Measurements from ENCODE around the gene FZR1. TPM values are rescaled to one million over a fixed set of nuclear protein-coding genes. Genes with fewer than 3 reads are reported as not detected.

Gene FZR1
- total and polyA plus RNA-seq, 2 of the 13 experiments (the other 11 are each of a cell fraction or from before 2014, with no cell fraction given): 29.0 to 30.8 TPM

DNA sequence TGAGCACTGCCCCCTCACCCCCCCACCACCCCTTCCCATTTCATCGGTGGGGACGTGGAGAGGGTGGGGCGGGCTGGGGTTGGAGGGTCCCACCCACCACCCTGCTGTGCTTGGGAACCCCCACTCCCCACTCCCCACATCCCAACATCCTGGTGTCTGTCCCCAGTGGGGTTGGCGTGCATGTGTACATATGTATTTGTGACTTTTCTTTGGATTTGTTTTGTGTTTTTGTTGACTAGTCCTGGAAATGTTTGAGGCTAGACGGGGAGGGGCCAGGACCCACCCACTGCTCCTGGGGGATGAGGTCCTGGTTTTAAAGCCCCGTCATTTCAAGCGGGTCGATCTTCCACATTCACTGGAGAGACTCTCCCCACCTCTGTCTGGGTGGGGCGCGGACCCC lies 29.9 kb downstream of the FZR1 start:
- H3K9ac ChIP-seq (ENCODE audit: insufficient read depth, low read depth, low read length): no peak overlapping the region
- no peak overlapping the region for H3K4me2 ChIP-seq (ENCODE audit: low read depth, low read length)
- in situ Hi-C loops (cut with HindIII; ENCODE audit: extremely low pct_ligation_motif_present, low pct_unique_long_range_greater_than_20kb): no loop called here
- ATAC-seq: no peak
- intact Hi-C loops (cut with micrococcal nuclease; ENCODE audit: unreplicated experiment): no loop called here
- no TSS peak for BruUV-seq (replicated peaks)
- no peaks in the 10 kb centered on the region for H3K27me3 ChIP-seq (ENCODE audit: control insufficient read depth in 1 of 2, insufficient read depth in 2 of 2, low read length in 2 of 2)
- peaks cover 8 to 20% of the 10 kb centered on the region in 2 experiments; a peak in 4 of 5 replicates for H3K36me3 ChIP-seq (replicated peaks in 1 of 2; ENCODE audit: control insufficient read depth in 1 of 2, insufficient read depth in 2 of 2, low read length in 2 of 2)
- H3K4me1 ChIP-seq (ENCODE audit: insufficient read depth, low read length): no peaks in the 10 kb centered on the region
- H3K27ac ChIP-seq (ENCODE audit: extremely low read length, insufficient read depth, low read length): no peak overlapping the region
- POLR2A ChIA-PET: no interaction called here
- H4K20me1 ChIP-seq (ENCODE audit: insufficient read depth, low read length): no peaks in the 10 kb centered on the region; the same call in 1 of the 2 replicates
- no peaks in the 10 kb centered on the region for H3K79me2 ChIP-seq (ENCODE audit: insufficient read depth, low read length)
- CTCF ChIA-PET (ENCODE audit: low intra/inter-chr PET ratio, low total read pairs): no interaction called here
- no peak overlapping the region for H3K4me3 ChIP-seq (replicated peaks in 1 of 3; ENCODE audit: insufficient read depth in 1 of 3, low read depth in 2 of 3, low read length in 3 of 3)
- TF ChIP-seq ARNT (IDR thresholded peaks at IDR 0.05) (no peak), POLR2G (IDR thresholded peaks at IDR 0.05; ENCODE audit: low read depth, low read length) (peak; percentile 39; the same call in 1 of the 2 replicates)
- 96% methylated on average over 10 of the region's 10 CpGs for WGBS (ENCODE audit: low lambda C conversion rate)
- FAIRE-seq: no peak
- DNase-seq (ENCODE audit: low spot score): no peak
- H2AFZ ChIP-seq (ENCODE audit: low read length): no peak overlapping the region
- no peaks in the 10 kb centered on the region for H3K9me3 ChIP-seq (ENCODE audit: low read length)

DNA sequence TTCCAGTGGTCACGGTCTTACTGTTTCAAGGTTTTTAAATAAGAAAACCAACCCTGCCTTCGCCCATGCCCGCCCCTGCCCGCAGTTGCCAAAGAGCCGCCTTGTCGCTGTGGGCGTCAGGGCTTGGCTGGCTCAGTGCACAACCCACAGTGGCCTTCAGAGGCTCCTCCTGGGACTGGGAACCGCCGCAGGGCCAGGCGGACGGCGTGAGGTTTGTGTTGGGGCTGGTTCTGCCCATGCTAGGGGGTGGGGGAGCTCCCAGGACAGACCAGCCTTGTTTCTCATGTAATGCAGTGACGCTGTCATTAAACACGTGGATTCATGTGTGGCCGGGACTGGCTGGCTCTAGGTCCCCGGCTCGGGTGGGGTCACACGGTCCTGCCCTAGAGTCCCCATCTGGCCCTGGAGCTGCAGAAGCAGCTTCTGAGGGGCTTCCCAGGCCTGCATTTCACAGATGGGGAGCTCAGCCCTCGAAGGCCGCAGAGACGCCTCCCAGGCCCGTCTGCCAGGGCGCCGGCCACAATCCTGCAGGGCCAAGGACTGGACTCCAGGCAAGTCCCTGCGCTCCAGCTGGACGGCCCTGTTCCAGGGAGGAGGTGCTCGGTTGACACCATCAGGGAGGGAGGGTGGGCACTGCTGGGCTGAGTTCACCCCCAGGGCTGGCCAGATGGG lies 30.5 kb downstream of the FZR1 start:
- Histone ChIP-seq H3K27ac (ENCODE audit: extremely low read length, insufficient read depth, low read length) (no peak overlapping the region), H3K4me2 (ENCODE audit: low read depth, low read length) (no peak overlapping the region), H3K27me3 (ENCODE audit: control insufficient read depth in 1 of 2, insufficient read depth in 2 of 2, low read length in 2 of 2) (no peaks in the 10 kb centered on the region), H2AFZ (ENCODE audit: low read length) (no peak overlapping the region), H3K9ac (ENCODE audit: insufficient read depth, low read depth, low read length) (no peak overlapping the region), H3K9me3 (ENCODE audit: low read length) (no peaks in the 10 kb centered on the region), H3K36me3 (replicated peaks in 1 of 2; ENCODE audit: control insufficient read depth in 1 of 2, insufficient read depth in 2 of 2, low read length in 2 of 2) (peaks cover 5 to 16% of the 10 kb centered on the region in 2 experiments; a peak in 4 of 5 replicates), H3K4me3 (replicated peaks in 1 of 3; ENCODE audit: insufficient read depth in 1 of 3, low read depth in 2 of 3, low read length in 3 of 3) (no peak overlapping the region), H3K79me2 (ENCODE audit: insufficient read depth, low read length) (no peaks in the 10 kb centered on the region), H3K4me1 (ENCODE audit: insufficient read depth, low read length) (no peaks in the 10 kb centered on the region), H4K20me1 (ENCODE audit: insufficient read depth, low read length) (no peaks in the 10 kb centered on the region; the same call in 1 of the 2 replicates)
- POLR2A ChIA-PET: no interaction called here
- intact Hi-C loops (cut with micrococcal nuclease; ENCODE audit: unreplicated experiment): no loop called here
- CTCF ChIA-PET (ENCODE audit: low intra/inter-chr PET ratio, low total read pairs): no interaction called here
- ATAC-seq (no peak), FAIRE-seq (no peak), DNase-seq (ENCODE audit: low spot score) (no peak)
- in situ Hi-C loops (cut with HindIII; ENCODE audit: extremely low pct_ligation_motif_present, low pct_unique_long_range_greater_than_20kb): no loop called here
- WGBS (ENCODE audit: low lambda C conversion rate): 97% methylated on average over 15 of the region's 27 CpGs
- BruUV-seq (replicated peaks): no TSS peak
- TF ChIP-seq, protein P1, sequence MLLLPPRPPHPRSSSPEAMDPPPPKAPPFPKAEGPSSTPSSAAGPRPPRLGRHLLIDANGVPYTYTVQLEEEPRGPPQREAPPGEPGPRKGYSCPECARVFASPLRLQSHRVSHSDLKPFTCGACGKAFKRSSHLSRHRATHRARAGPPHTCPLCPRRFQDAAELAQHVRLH (CRISPR knock-in tag; IDR thresholded peaks at IDR 0.05; ENCODE audit: borderline replicate concordance, low read depth): no peak
- TF ChIP-seq, protein P2, sequence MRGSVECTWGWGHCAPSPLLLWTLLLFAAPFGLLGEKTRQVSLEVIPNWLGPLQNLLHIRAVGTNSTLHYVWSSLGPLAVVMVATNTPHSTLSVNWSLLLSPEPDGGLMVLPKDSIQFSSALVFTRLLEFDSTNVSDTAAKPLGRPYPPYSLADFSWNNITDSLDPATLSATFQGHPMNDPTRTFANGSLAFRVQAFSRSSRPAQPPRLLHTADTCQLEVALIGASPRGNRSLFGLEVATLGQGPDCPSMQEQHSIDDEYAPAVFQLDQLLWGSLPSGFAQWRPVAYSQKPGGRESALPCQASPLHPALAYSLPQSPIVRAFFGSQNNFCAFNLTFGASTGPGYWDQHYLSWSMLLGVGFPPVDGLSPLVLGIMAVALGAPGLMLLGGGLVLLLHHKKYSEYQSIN (CRISPR knock-in tag; IDR thresholded peaks at IDR 0.05; ENCODE audit: borderline replicate concordance): no peak
- no peak for TF ChIP-seq TSC22D2 (CRISPR knock-in tag; IDR thresholded peaks at IDR 0.05; ENCODE audit: borderline replicate concordance)
- no peak for TF ChIP-seq ZNF883 (CRISPR knock-in tag; IDR thresholded peaks at IDR 0.05; ENCODE audit: not compliant biosample characterization)
- TF ChIP-seq, protein P3, sequence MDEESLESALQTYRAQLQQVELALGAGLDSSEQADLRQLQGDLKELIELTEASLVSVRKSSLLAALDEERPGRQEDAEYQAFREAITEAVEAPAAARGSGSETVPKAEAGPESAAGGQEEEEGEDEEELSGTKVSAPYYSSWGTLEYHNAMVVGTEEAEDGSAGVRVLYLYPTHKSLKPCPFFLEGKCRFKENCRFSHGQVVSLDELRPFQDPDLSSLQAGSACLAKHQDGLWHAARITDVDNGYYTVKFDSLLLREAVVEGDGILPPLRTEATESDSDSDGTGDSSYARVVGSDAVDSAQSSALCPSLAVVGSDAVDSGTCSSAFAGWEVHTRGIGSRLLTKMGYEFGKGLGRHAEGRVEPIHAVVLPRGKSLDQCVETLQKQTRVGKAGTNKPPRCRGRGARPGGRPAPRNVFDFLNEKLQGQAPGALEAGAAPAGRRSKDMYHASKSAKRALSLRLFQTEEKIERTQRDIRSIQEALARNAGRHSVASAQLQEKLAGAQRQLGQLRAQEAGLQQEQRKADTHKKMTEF (CRISPR knock-in tag; IDR thresholded peaks at IDR 0.05): no peak
- peak; percentile 88 for TF ChIP-seq AGO2 (optimal IDR thresholded peaks at IDR 0.05; ENCODE audit: low read depth, low read length)
- no peak for TF ChIP-seq ZNF75D (CRISPR knock-in tag; IDR thresholded peaks at IDR 0.05; ENCODE audit: borderline replicate concordance)
- TF ChIP-seq, protein P4, sequence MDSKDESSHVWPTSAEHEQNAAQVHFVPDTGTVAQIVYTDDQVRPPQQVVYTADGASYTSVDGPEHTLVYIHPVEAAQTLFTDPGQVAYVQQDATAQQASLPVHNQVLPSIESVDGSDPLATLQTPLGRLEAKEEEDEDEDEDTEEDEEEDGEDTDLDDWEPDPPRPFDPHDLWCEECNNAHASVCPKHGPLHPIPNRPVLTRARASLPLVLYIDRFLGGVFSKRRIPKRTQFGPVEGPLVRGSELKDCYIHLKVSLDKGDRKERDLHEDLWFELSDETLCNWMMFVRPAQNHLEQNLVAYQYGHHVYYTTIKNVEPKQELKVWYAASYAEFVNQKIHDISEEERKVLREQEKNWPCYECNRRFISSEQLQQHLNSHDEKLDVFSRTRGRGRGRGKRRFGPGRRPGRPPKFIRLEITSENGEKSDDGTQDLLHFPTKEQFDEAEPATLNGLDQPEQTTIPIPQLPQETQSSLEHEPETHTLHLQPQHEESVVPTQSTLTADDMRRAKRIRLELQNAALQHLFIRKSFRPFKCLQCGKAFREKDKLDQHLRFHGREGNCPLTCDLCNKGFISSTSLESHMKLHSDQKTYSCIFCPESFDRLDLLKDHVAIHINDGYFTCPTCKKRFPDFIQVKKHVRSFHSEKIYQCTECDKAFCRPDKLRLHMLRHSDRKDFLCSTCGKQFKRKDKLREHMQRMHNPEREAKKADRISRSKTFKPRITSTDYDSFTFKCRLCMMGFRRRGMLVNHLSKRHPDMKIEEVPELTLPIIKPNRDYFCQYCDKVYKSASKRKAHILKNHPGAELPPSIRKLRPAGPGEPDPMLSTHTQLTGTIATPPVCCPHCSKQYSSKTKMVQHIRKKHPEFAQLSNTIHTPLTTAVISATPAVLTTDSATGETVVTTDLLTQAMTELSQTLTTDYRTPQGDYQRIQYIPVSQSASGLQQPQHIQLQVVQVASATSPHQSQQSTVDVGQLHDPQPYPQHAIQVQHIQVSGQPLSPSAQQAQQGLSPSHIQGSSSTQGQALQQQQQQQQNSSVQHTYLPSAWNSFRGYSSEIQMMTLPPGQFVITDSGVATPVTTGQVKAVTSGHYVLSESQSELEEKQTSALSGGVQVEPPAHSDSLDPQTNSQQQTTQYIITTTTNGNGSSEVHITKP (CRISPR knock-in tag; IDR thresholded peaks at IDR 0.05; ENCODE audit: low read depth): no peak
- no peak for TF ChIP-seq WIZ (CRISPR knock-in tag; IDR thresholded peaks at IDR 0.05)

Data from HepG2 (cell line).